GM12865 (cell line): ENCODE measurements around the gene FAP.
A peak's percentile ranks its signal among the peaks of the same experiment; 100 is the strongest.

Experiments used
- DNase-seq: peaks from one replicate; pipeline ENCODE4 v3.0.0; 2010; ENCODE audit warnings: low read depth
- H3K4me3 ChIP-seq: 2 replicates; pipeline ENCODE4 v1.5.1; 2011; ENCODE audit warnings: mild to moderate bottlenecking, low read depth, low read length, control low read depth
- TF ChIP-seq, protein P1 (sequence below): IDR thresholded peaks from 2 replicates; pipeline ENCODE4 v1.5.1; 2011; ENCODE audit warnings: low read length, control low read depth, low read depth, inconsistent platforms; ENCODE audit not compliant: insufficient read depth; ENCODE audit errors: missing control alignments

FAP gene

DNA sequence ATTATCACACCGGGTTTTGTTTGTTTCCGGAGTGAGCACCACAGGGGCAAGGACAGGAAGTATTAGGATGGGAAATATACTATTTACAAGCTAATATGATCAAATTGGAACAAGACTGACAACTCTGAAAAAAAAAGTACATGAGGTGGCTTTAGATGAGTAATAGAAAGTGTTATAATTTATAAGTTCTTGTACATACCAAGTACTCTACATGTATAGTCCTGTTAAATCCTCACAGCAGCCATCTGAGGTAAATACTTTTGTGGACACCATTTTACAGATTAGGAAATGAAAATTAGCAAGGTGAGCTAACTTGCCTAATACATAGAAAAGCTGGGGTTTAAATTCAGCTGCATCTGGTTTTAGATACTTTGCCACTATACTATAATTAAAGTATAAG, 11.2 kb downstream of the FAP start:
- H3K4me3 ChIP-seq, result no peak overlapping the region
- DNase-seq, result no peak
- TF ChIP-seq, protein P1, sequence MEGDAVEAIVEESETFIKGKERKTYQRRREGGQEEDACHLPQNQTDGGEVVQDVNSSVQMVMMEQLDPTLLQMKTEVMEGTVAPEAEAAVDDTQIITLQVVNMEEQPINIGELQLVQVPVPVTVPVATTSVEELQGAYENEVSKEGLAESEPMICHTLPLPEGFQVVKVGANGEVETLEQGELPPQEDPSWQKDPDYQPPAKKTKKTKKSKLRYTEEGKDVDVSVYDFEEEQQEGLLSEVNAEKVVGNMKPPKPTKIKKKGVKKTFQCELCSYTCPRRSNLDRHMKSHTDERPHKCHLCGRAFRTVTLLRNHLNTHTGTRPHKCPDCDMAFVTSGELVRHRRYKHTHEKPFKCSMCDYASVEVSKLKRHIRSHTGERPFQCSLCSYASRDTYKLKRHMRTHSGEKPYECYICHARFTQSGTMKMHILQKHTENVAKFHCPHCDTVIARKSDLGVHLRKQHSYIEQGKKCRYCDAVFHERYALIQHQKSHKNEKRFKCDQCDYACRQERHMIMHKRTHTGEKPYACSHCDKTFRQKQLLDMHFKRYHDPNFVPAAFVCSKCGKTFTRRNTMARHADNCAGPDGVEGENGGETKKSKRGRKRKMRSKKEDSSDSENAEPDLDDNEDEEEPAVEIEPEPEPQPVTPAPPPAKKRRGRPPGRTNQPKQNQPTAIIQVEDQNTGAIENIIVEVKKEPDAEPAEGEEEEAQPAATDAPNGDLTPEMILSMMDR, result no peak

- no peak for DNase-seq
- no peak overlapping the region for H3K4me3 ChIP-seq
- TF ChIP-seq, protein P1, result no peak
These were observed 12.5 kb downstream of the FAP start for GRCh38 chr2:162230761-162231160.

GRCh38 chr2:162226836-162227235, 16.4 kb downstream of the FAP start:
- no peak for DNase-seq
- TF ChIP-seq, protein P1, result no peak
- H3K4me3 ChIP-seq, result no peak overlapping the region

DNA sequence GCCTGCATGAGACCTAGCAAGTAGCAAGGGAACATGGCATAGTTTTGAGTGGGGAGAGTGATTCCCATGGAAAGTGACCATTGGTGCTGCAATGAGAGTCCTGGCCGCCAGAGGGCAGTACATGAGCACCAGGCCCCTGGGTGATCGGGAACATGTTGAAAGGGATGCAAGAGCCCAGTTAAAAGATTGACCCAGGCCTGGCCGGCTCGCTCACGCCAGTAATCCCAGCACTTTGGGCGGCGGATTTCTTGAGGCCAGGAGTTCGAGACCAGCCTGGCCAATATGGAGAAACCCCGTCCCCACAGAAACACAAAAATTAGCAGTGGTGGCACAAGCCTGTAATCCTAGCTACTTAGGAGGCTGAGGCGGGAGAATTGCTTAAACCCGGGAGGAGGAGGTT, 22.2 kb downstream of the FAP start:
- H3K4me3 ChIP-seq, result no peak overlapping the region
- TF ChIP-seq, protein P1, result peak; percentile 93
- peak; percentile 68 for DNase-seq

GRCh38 chr2:162220368-162220767, 22.9 kb downstream of the FAP start:
- H3K4me3 ChIP-seq, result no peak overlapping the region
- DNase-seq, result no peak
- TF ChIP-seq, protein P1, result no peak

DNA sequence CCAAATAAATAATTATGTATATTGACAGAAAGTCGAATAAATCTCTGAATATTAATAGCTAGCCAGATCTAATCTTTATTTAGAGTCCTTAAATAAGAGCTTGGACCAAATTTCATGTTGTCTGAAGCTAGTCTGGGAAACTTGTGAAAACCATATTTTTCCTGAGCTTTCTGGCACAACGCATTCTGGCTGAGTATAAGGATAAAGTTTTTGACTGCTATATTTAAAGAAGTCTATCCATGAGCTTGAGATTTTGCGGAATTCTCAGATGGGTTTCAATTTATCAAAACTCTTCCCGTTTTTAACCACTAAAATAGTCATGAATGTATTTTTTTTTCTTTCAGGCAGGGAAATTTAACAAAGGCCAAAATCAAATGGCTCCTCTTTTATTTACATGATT, 23.8 kb downstream of the FAP start:
- no peak for DNase-seq
- H3K4me3 ChIP-seq, result no peak overlapping the region
- TF ChIP-seq, protein P1, result no peak

- DNase-seq, result no peak
- TF ChIP-seq, protein P1, result no peak
- H3K4me3 ChIP-seq, result no peak overlapping the region
These were observed 25.6 kb downstream of the FAP start for GRCh38 chr2:162217598-162217997.
